Thoracic aorta (tissue), 2 donors: ENCODE results near the gene PAPPA2. TPM values are rescaled to one million over a fixed set of nuclear protein-coding genes. Genes with fewer than 3 reads are reported as not detected.
A peak's percentile ranks its signal among the peaks of the same experiment; 100 is the strongest.

Source experiments
- ATAC-seq: fragments of 150-250 bp; one replicate; pipeline ENCODE4 v1.8.0; 2017; ENCODE audit warnings: low read depth; ENCODE audit not compliant: insufficient number of reproducible peaks, low FRiP score
- DNase-seq: peaks from one replicate; pipeline ENCODE4 v3.0.0-alpha.2; 2020; ENCODE audit warnings: low spot score
- H3K27ac ChIP-seq, 2 donors: fragments of 200-600 bp; sonication (generic); 1 replicate in 1 of 2; 2 replicates in 1 of 2; pipeline ENCODE4 v1.5.1; 2016; ENCODE audit warnings: mild to moderate bottlenecking in 2 of 2, moderate library complexity in 2 of 2
- H3K27me3 ChIP-seq: fragments of 200-600 bp; sonication (generic); replicated peaks from 2 replicates; pipeline ENCODE4 v1.6.0; 2016; ENCODE audit warnings: mild to moderate bottlenecking; ENCODE audit not compliant: insufficient read depth
- H3K36me3 ChIP-seq: fragments of 200-600 bp; sonication (generic); one replicate; pipeline ENCODE4 v1.5.1; 2016
- H3K4me1 ChIP-seq, 2 donors: fragments of 200-600 bp; sonication (generic); 1 replicate in 1 of 2; 2 replicates in 1 of 2; pipeline versions ENCODE4 v1.5.1 to v1.6.0; 2016; ENCODE audit warnings: low read depth in 2 of 2, mild to moderate bottlenecking in 1 of 2; ENCODE audit not compliant: control insufficient read depth in 1 of 2
- H3K4me3 ChIP-seq: fragments of 200-600 bp; sonication (generic); 2 replicates; pipeline ENCODE4 v1.5.1; 2016; ENCODE audit warnings: mild to moderate bottlenecking
- H3K9me3 ChIP-seq: fragments of 200-600 bp; sonication (generic); 2 replicates; pipeline ENCODE4 v1.5.1; 2016
- total RNA-seq, 2 donors: library from RNA; depleted of rRNA; stranded (reverse); fragments of >200 nt; gene quantifications; one replicate each; pipeline versions ENCODE4 v1.1.0 to v1.2.3, GENCODE V29; 2016
- TF ChIP-seq, protein P1 (sequence below): fragments of 200-600 bp; sonication (generic); IDR thresholded peaks from one replicate; pipeline ENCODE4 v1.5.1; 2019; ENCODE audit warnings: antibody characterized with exemption

The PAPPA2 gene
- total RNA-seq, 2 donors from 2014 or later, result 1.1 to 2.0 TPM

DNA sequence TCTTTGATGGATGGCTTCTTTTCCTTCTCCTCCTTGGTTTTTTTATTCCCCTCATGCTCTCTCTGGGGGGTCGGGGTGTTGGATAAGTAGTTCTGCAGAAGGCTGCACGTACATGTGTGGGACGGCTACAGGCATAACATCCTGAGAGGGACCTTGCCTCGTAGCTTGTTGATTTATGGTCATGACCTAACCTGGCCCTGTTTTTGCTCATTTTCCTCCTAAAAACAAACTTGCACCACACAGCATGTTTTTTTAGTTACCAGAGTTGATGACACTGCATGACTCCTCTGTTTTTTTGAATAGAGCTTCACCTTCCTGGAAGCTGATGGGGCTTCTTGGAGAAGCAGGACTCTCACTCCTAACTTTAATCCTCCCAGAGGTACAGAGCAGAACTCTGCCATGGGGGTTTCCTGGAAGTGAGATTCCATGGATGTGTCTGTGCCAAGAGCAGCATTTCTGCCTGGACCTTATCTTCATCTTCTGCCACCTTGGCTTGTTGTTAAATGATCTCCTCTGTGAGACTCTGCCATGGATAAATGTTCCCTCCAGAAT lies 114.7 kb downstream of the PAPPA2 start:
- Histone ChIP-seq H3K4me3 (no peak overlapping the region), H3K27ac (peak overlapping the region in 1 of 2 donors; percentile 6), H3K9me3 (no peaks in the 10 kb centered on the region), H3K27me3 (no peaks in the 10 kb centered on the region), H3K4me1 (peaks cover 12 to 28% of the 10 kb centered on the region in 2 donors), H3K36me3 (no peaks in the 10 kb centered on the region)
- no peak for DNase-seq
- ATAC-seq, result no peak
- TF ChIP-seq, protein P1, sequence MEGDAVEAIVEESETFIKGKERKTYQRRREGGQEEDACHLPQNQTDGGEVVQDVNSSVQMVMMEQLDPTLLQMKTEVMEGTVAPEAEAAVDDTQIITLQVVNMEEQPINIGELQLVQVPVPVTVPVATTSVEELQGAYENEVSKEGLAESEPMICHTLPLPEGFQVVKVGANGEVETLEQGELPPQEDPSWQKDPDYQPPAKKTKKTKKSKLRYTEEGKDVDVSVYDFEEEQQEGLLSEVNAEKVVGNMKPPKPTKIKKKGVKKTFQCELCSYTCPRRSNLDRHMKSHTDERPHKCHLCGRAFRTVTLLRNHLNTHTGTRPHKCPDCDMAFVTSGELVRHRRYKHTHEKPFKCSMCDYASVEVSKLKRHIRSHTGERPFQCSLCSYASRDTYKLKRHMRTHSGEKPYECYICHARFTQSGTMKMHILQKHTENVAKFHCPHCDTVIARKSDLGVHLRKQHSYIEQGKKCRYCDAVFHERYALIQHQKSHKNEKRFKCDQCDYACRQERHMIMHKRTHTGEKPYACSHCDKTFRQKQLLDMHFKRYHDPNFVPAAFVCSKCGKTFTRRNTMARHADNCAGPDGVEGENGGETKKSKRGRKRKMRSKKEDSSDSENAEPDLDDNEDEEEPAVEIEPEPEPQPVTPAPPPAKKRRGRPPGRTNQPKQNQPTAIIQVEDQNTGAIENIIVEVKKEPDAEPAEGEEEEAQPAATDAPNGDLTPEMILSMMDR, result no peak

DNA sequence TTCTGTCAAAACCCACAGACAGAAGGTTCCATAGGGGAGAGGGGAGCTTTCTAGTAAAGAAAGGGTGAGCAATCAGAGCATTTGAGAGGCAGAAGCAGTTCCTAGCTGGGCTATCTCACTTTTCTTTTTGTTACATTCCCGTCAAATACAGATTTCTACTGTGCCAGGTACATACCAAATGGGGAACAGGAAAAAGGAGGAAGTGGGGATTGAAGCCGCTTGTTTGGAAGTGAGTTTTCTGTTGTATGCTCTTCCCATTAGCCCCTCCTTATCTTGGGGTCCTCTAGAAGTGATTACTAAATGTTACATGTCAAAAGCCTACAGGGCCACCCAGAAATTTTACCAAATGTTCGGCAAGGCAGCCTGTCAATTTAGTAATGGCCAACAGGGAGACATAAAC lies 116.1 kb downstream of the PAPPA2 start:
- no peak for DNase-seq
- Histone ChIP-seq H3K4me3 (no peak overlapping the region), H3K9me3 (no peaks in the 10 kb centered on the region), H3K27me3 (no peaks in the 10 kb centered on the region), H3K4me1 (peaks cover 12 to 28% of the 10 kb centered on the region in 2 donors), H3K36me3 (no peaks in the 10 kb centered on the region), H3K27ac (no peak overlapping the region)
- TF ChIP-seq, protein P1, result no peak
- ATAC-seq, result no peak

DNA sequence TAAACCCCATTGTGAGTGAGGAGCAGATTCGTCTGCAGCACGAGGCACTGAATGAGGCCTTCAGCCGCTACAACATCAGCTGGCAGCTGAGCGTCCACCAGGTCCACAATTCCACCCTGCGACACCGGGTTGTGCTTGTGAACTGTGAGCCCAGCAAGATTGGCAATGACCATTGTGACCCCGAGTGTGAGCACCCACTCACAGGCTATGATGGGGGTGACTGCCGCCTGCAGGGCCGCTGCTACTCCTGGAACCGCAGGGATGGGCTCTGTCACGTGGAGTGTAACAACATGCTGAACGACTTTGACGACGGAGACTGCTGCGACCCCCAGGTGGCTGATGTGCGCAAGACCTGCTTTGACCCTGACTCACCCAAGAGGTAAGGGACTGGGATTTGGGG lies 132.2 kb downstream of the PAPPA2 start:
- Histone ChIP-seq H3K4me3 (no peak overlapping the region), H3K4me1 (no peaks in the 10 kb centered on the region), H3K27me3 (no peaks in the 10 kb centered on the region), H3K9me3 (no peaks in the 10 kb centered on the region), H3K36me3 (no peaks in the 10 kb centered on the region), H3K27ac (no peak overlapping the region)
- DNase-seq (no peak), ATAC-seq (no peak)
- TF ChIP-seq, protein P1, result no peak

DNA sequence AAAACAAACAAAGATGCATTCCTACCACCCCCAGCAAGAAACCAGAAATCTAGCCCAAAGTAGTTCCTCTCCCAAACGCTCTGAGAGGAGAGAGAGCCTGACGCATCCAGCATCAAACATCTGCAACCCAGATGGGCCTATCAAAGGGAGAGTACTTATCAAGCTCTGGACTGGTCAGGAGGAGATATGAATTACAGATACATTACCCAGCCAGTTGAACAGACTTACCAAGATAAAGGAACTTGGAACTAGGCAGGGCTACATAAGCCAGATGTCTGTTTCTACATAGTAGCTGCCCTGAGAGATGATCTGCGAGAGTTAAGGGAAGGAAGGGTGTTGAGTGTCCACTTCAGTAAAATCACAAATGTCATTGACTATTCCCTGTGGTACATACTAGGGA lies 138.4 kb downstream of the PAPPA2 start:
- Histone ChIP-seq H3K27ac (no peak overlapping the region), H3K4me3 (no peak overlapping the region), H3K36me3 (no peaks in the 10 kb centered on the region), H3K9me3 (no peaks in the 10 kb centered on the region), H3K27me3 (no peaks in the 10 kb centered on the region), H3K4me1 (peaks cover 0 to 2% of the 10 kb centered on the region in 2 donors)
- ATAC-seq (no peak), DNase-seq (no peak)
- TF ChIP-seq, protein P1, result no peak

DNA sequence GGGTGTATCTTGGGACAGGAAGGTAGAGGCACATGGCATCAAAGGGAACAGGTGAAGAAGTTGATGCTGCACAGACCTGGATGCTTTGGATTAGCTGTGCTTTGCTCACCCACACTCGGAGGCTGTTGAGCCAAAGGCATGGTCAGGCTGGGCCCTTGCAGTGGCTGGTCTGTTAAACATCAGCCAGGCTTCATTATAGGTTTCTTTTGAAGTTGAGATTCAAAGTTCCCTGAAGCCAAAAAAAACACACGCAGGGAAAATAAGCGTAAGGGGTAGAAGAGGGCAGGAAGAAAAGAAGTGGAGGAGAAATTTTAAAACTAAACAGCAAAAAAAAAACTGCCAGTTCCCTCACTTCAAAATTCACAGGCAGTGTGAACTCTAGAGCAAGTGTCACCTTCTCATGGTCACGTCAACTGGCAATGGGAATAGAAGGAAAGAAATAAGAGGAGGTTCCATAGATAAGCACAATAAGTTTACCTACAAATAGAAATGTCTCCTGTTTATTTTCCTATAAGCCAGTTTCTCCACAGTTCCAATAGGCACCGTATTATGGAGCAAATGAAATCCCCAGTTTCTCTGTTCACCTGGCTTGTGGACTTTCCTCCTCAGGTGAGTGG lies 139.5 kb downstream of the PAPPA2 start:
- Histone ChIP-seq H3K36me3 (no peaks in the 10 kb centered on the region), H3K4me1 (peaks cover 0 to 2% of the 10 kb centered on the region in 2 donors), H3K4me3 (no peak overlapping the region), H3K27me3 (no peaks in the 10 kb centered on the region), H3K9me3 (no peaks in the 10 kb centered on the region), H3K27ac (no peak overlapping the region)
- DNase-seq (no peak), ATAC-seq (no peak)
- TF ChIP-seq, protein P1, result no peak
